Right lobe of liver (tissue), 4 donors: ENCODE data around the gene CDK2AP2.

Experiments
- POLR2A ChIP-seq: fragments of 450-650 bp; IDR thresholded peaks from one replicate; pipeline ENCODE4 v1.6.1; 2017; ENCODE audit warnings: antibody characterized with exemption, mild to moderate bottlenecking
- TF ChIP-seq, protein P1 (sequence below), 4 donors: fragments of 200-600 bp in 3 of 4; fragments of 450-650 bp in 1 of 4; IDR thresholded peaks; one replicate each; pipeline versions ENCODE4 v1.5.1 to v1.8.0; 2016 to 2022; ENCODE audit warnings: antibody characterized with exemption in 4 of 4, mild to moderate bottlenecking in 2 of 4
- donor health status: DM: no; HTN: no; CAD: no.
- donor health status: DM: no; HTN: no; CAD: no.
- donor health status: DM: no; HTN: yes; CAD: no.

DNA sequence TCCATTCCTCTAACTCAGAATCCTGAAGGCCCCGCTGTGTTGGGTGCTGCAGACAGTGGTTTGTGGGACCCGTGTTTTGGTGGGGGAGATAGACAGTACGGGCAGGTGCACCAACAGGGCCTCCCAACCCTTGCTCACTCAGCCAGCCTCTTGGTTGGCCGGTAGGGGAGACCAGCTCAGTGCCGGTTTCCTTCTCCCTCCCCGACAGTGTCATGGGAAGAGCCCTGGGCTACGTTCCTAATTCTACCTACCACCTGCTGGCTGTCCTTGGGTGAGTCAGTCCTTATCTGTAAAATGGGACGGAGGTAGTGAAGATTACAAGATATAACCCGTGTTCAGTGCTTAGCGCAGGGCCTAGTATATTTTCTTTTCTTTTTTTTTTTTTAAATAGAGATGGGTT, 44.8 kb downstream of the CDK2AP2 start:
- TF ChIP-seq, protein P1, sequence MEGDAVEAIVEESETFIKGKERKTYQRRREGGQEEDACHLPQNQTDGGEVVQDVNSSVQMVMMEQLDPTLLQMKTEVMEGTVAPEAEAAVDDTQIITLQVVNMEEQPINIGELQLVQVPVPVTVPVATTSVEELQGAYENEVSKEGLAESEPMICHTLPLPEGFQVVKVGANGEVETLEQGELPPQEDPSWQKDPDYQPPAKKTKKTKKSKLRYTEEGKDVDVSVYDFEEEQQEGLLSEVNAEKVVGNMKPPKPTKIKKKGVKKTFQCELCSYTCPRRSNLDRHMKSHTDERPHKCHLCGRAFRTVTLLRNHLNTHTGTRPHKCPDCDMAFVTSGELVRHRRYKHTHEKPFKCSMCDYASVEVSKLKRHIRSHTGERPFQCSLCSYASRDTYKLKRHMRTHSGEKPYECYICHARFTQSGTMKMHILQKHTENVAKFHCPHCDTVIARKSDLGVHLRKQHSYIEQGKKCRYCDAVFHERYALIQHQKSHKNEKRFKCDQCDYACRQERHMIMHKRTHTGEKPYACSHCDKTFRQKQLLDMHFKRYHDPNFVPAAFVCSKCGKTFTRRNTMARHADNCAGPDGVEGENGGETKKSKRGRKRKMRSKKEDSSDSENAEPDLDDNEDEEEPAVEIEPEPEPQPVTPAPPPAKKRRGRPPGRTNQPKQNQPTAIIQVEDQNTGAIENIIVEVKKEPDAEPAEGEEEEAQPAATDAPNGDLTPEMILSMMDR (IDR thresholded peaks at IDR 0.05) = no peak
- TF ChIP-seq POLR2A = no peak
